Measurements from ENCODE around the gene MKRN2OS. TPM values are rescaled to one million over a fixed set of nuclear protein-coding genes. Genes with fewer than 3 reads are reported as not detected.

The MKRN2OS gene
- total RNA-seq, 1 experiment from 2014 or later: 2.1 TPM

DNA sequence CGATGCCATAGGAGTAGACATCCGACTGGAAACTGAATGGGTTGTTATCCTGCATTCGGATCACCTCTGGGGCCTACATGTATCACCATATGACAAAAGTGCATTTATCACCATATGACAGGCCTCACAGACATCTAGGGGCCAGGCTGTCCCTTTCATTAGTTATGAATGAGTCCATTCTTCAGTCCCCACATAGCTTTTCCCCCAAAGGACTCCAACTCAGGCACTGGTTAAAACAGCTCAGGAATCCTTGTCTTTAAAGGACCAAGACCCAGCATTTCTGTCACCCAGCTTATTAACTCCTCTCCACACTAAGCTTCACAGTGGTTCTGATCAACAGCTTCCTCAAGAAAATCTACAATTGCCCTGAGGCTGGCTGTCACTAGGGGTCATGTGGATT is 39.9 kb upstream of the MKRN2OS start:
- H3K4me3 Mint-ChIP-seq (ENCODE audit: low read depth, unreplicated experiment): no peak overlapping the region
- H3K27ac Mint-ChIP-seq (ENCODE audit: unreplicated experiment): no peak overlapping the region
- no peaks in the 10 kb centered on the region for H3K27me3 Mint-ChIP-seq (ENCODE audit: unreplicated experiment)
- no peak for DNase-seq
- peaks cover 61% of the 10 kb centered on the region for H3K36me3 Mint-ChIP-seq (ENCODE audit: insufficient read depth, unreplicated experiment)
- H3K4me1 Mint-ChIP-seq (ENCODE audit: low read depth, unreplicated experiment): peaks cover 8% of the 10 kb centered on the region
- no TSS peak for BruUV-seq (replicated peaks)
- TF ChIP-seq CTCF (IDR thresholded peaks at IDR 0.05; ENCODE audit: unreplicated experiment): no peak
- no peaks in the 10 kb centered on the region for H3K9me3 Mint-ChIP-seq (ENCODE audit: low read depth, unreplicated experiment)
- CTCF ChIA-PET: interaction anchor here (0.9 kb wide), 1 partner anchor 9 kb away, joined by 3 read pairs; no protein-coding TSS in a partner anchor
- intact Hi-C loops (cut with micrococcal nuclease; ENCODE audit: unreplicated experiment): no loop called here

GRCh38 chr3:12584083-12584482 is 38.8 kb upstream of the MKRN2OS start:
- intact Hi-C loops (cut with micrococcal nuclease; ENCODE audit: unreplicated experiment): no loop called here
- Mint-ChIP-seq H3K36me3 (ENCODE audit: insufficient read depth, unreplicated experiment) (peaks cover 59% of the 10 kb centered on the region), H3K27ac (ENCODE audit: unreplicated experiment) (no peak overlapping the region), H3K4me1 (ENCODE audit: low read depth, unreplicated experiment) (peaks cover 14% of the 10 kb centered on the region), H3K27me3 (ENCODE audit: unreplicated experiment) (no peaks in the 10 kb centered on the region), H3K4me3 (ENCODE audit: low read depth, unreplicated experiment) (no peak overlapping the region), H3K9me3 (ENCODE audit: low read depth, unreplicated experiment) (no peaks in the 10 kb centered on the region)
- no peak for TF ChIP-seq CTCF (IDR thresholded peaks at IDR 0.05; ENCODE audit: unreplicated experiment)
- no peak for DNase-seq
- BruUV-seq (replicated peaks): no TSS peak
- CTCF ChIA-PET: interaction anchor here (0.9 kb wide), 1 partner anchor 8 kb away, joined by 3 read pairs; no protein-coding TSS in a partner anchor

DNA sequence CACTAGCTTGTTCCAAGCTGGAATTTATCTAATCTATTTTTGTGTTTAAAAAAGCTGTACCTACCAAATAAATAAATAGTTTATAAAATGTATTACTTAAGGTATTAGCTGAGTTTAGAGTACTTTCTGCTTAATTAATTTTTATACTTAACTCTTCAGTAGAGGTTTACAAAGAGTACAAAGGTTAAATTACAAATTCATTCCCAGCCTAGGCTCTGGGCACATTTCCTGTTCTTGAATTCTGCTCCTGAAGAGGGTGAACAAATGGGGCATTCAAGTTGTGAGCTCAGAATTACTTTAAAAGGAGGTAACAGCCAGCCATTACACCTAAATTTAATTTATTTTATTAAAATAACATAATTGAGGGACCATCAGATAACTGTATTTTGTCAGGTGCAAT is 38.0 kb upstream of the MKRN2OS start:
- Mint-ChIP-seq H3K4me3 (ENCODE audit: low read depth, unreplicated experiment) (no peak overlapping the region), H3K36me3 (ENCODE audit: insufficient read depth, unreplicated experiment) (peaks cover 56% of the 10 kb centered on the region), H3K9me3 (ENCODE audit: low read depth, unreplicated experiment) (no peaks in the 10 kb centered on the region), H3K27ac (ENCODE audit: unreplicated experiment) (no peak overlapping the region), H3K4me1 (ENCODE audit: low read depth, unreplicated experiment) (peaks cover 8% of the 10 kb centered on the region), H3K27me3 (ENCODE audit: unreplicated experiment) (no peaks in the 10 kb centered on the region)
- no peak for DNase-seq
- CTCF ChIA-PET: no interaction called here
- intact Hi-C loops (cut with micrococcal nuclease; ENCODE audit: unreplicated experiment): no loop called here
- no TSS peak for BruUV-seq (replicated peaks)
- TF ChIP-seq CTCF (IDR thresholded peaks at IDR 0.05; ENCODE audit: unreplicated experiment): no peak

DNA sequence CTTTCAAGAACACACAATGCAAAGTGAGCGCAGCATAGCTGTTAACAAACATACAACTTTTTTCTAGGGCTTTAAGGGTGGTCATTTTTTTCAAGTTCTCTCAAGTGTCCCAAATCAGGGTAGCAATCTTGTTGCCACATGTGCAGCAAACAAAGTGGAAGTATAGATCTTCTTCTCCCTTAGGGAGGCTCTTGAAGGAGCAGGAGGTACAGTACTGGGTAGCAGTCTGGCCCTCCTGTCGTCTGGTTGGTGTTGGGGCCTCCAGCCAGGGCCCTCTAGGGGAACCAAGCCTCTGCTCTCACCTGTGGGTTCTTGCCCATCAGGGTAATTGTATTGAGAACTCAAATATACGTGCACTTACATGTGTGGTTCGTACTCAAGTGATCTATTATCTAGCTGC is 37.4 kb upstream of the MKRN2OS start:
- intact Hi-C loops (cut with micrococcal nuclease; ENCODE audit: unreplicated experiment): no loop called here
- H3K9me3 Mint-ChIP-seq (ENCODE audit: low read depth, unreplicated experiment): no peaks in the 10 kb centered on the region
- no peak overlapping the region for H3K27ac Mint-ChIP-seq (ENCODE audit: unreplicated experiment)
- no TSS peak for BruUV-seq (replicated peaks)
- H3K4me3 Mint-ChIP-seq (ENCODE audit: low read depth, unreplicated experiment): no peak overlapping the region
- H3K36me3 Mint-ChIP-seq (ENCODE audit: insufficient read depth, unreplicated experiment): peaks cover 58% of the 10 kb centered on the region
- H3K4me1 Mint-ChIP-seq (ENCODE audit: low read depth, unreplicated experiment): peaks cover 8% of the 10 kb centered on the region
- CTCF ChIA-PET: no interaction called here
- DNase-seq: no peak
- H3K27me3 Mint-ChIP-seq (ENCODE audit: unreplicated experiment): no peaks in the 10 kb centered on the region
- TF ChIP-seq CTCF (IDR thresholded peaks at IDR 0.05; ENCODE audit: unreplicated experiment): no peak
